ENCODE data around the gene CDHR5.

DNA sequence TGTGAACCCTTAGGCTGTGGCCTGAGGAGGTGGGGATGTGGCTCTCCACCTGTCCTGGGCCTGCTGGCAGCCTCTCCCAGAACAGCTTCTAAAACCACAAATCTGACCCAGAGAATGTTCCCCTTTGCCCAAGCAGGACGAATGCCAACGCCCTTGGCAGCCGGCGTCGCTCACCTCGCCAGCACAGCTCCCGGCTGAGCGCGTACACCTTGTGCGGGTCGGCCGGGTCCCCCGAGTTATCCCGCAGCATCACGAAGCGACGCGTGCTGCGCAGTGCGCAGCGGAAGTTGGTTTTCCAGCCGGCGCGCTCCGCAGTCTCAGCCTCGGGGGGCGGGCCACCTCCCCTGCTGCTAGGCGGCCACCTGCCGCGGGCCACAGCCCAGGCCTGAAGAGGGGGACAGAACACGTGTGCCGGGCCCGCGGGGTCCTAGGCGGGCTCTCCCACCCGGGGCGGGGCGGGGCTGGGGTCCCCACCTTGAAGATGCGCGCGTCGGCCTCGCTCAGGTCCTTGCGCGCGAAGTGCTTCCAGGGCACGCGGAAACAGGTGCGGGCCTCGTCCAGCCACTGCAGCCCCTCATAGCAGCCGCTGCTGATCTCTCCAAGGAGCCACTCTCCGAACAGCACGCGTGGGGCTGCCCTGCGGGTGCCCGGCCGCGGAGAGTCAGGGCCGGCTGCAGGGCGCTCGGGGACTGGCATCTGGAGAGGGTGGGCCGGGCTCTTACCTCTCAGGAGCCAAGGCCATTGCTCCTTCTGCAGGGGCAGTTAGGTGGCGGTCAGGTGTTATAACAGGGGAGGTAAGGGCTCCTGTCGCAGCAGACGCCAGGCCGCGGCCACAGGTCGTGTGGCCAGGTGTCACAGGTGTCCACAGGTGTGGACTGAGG lies 9.9 kb downstream of the CDHR5 start:
- TF ChIP-seq, protein P1, sequence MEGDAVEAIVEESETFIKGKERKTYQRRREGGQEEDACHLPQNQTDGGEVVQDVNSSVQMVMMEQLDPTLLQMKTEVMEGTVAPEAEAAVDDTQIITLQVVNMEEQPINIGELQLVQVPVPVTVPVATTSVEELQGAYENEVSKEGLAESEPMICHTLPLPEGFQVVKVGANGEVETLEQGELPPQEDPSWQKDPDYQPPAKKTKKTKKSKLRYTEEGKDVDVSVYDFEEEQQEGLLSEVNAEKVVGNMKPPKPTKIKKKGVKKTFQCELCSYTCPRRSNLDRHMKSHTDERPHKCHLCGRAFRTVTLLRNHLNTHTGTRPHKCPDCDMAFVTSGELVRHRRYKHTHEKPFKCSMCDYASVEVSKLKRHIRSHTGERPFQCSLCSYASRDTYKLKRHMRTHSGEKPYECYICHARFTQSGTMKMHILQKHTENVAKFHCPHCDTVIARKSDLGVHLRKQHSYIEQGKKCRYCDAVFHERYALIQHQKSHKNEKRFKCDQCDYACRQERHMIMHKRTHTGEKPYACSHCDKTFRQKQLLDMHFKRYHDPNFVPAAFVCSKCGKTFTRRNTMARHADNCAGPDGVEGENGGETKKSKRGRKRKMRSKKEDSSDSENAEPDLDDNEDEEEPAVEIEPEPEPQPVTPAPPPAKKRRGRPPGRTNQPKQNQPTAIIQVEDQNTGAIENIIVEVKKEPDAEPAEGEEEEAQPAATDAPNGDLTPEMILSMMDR (IDR thresholded peaks at IDR 0.05), result no peak
- no peak for TF ChIP-seq POLR2A (IDR thresholded peaks at IDR 0.05)
